ENCODE data around the gene DOCK4. TPM values are rescaled to one million over a fixed set of nuclear protein-coding genes. Genes with fewer than 3 reads are reported as not detected.

Gene DOCK4
- total RNA-seq, 1 experiment from 2014 or later: 4.9 TPM

DNA sequence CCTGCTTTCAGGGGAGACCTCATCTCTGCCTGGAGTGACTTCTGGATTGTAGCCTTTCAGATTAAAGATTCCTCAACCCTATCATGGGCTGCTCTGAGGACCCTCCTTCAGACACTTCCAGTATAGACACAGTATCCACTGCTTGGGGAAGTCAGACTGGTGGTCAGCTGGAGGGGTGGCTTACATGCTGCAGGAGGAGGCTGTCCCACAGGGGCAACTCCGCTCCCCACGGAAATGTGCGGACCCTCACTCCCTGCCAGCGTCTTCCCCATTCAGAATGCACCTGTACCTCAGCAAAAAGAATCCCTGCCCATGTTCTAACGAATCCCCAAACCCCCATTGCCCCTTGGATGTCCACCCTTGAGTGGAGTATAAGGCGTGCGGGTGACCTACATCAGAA lies 95.5 kb downstream of the DOCK4 start:
- Histone ChIP-seq H3K27ac (ENCODE audit: insufficient read length, low read depth, low read length) (no peak overlapping the region), H2AK5ac (ENCODE audit: insufficient read length, low read length) (no peak overlapping the region), H4K5ac (ENCODE audit: insufficient read length, low read depth, low read length) (no peak overlapping the region), H3K79me1 (ENCODE audit: insufficient read depth, low read depth, low read length, poor library complexity, severe bottlenecking) (peaks cover 3% of the 10 kb centered on the region), H3T11ph (ENCODE audit: low read length) (no peak overlapping the region), H2BK5ac (ENCODE audit: insufficient read length, low read length) (no peak overlapping the region), H2BK20ac (ENCODE audit: low read depth, low read length, poor library complexity, severe bottlenecking) (no peak overlapping the region), H3K4ac (ENCODE audit: low read depth, low read length) (no peak overlapping the region), H3K4me1 (ENCODE audit: insufficient read depth, low read length) (peaks cover 5% of the 10 kb centered on the region), H4K91ac (ENCODE audit: insufficient read length, low read depth, low read length) (no peak overlapping the region), H3K56ac (ENCODE audit: insufficient read length, low read depth, low read length) (no peak overlapping the region), H3K14ac (ENCODE audit: insufficient read depth, low read length) (no peak overlapping the region; the same call in 1 of the 2 replicates), H3K18ac (ENCODE audit: insufficient read length, low read depth, low read length) (no peak overlapping the region), H2BK120ac (ENCODE audit: low read depth, low read length, poor library complexity, severe bottlenecking) (no peak overlapping the region), H4K20me1 (ENCODE audit: control insufficient read depth, insufficient read depth, insufficient read length) (no peaks in the 10 kb centered on the region), H3K4me2 (ENCODE audit: insufficient read depth, insufficient read length, low read length) (no peak overlapping the region), H3K79me2 (ENCODE audit: insufficient read depth, low read length) (peaks cover 4% of the 10 kb centered on the region; the same call in 1 of the 2 replicates), H4K8ac (replicated peaks; ENCODE audit: insufficient read length, low read depth, low read length) (no peak overlapping the region), H2AFZ (ENCODE audit: low read length) (no peak overlapping the region), H3K23ac (ENCODE audit: insufficient read length, low read depth, low read length) (no peak overlapping the region), H3K9ac (ENCODE audit: extremely low read depth, insufficient read length, low read length) (no peak overlapping the region), H2BK15ac (ENCODE audit: low read depth, low read length) (no peak overlapping the region), H3K9me3 (ENCODE audit: control insufficient read depth, low read depth, low read length) (no peaks in the 10 kb centered on the region), H2BK12ac (ENCODE audit: insufficient read length, low read depth, low read length) (no peak overlapping the region), H3K23me2 (ENCODE audit: insufficient read length, low read depth, low read length, poor library complexity, severe bottlenecking) (no peaks in the 10 kb centered on the region), H3K27me3 (ENCODE audit: insufficient read depth, low read length) (no peaks in the 10 kb centered on the region)
- Mint-ChIP-seq H3K9me3 (no peaks in the 10 kb centered on the region), H3K4me3 (no peak overlapping the region), H3K27me3 (ENCODE audit: low read depth) (no peaks in the 10 kb centered on the region), H3K36me3 (ENCODE audit: insufficient read depth in 1 of 3, low read depth in 3 of 3) (peaks cover 0 to 2% (median 0%) of the 10 kb centered on the region in 3 experiments; a peak in 2 of 7 replicates), H3K4me1 (peaks cover 3 to 7% of the 10 kb centered on the region in 2 experiments; a peak in 3 of 4 replicates), H3K27ac (no peak overlapping the region)
- WGBS (ENCODE audit: extremely low coverage, insufficient read length, low lambda C conversion rate): no CpG with 5 or more reads among the region's 7 CpGs
- TF ChIP-seq, protein P1, sequence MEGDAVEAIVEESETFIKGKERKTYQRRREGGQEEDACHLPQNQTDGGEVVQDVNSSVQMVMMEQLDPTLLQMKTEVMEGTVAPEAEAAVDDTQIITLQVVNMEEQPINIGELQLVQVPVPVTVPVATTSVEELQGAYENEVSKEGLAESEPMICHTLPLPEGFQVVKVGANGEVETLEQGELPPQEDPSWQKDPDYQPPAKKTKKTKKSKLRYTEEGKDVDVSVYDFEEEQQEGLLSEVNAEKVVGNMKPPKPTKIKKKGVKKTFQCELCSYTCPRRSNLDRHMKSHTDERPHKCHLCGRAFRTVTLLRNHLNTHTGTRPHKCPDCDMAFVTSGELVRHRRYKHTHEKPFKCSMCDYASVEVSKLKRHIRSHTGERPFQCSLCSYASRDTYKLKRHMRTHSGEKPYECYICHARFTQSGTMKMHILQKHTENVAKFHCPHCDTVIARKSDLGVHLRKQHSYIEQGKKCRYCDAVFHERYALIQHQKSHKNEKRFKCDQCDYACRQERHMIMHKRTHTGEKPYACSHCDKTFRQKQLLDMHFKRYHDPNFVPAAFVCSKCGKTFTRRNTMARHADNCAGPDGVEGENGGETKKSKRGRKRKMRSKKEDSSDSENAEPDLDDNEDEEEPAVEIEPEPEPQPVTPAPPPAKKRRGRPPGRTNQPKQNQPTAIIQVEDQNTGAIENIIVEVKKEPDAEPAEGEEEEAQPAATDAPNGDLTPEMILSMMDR (conservative IDR thresholded peaks at IDR 0.05): no peak
- no peak for DNase-seq
